IMR-90 (cell line): ENCODE data around the gene CA4. TPM values are rescaled to one million over a fixed set of nuclear protein-coding genes. Genes with fewer than 3 reads are reported as not detected.

Experiments used
- ATAC-seq: fragments of 200-7000 bp; cut with Tn5 transposase; 2 replicates; pipeline ENCODE4 v1.9.1; 2020; ENCODE audit warnings: low read depth, mild to moderate bottlenecking, moderate library complexity
- BruUV-seq: library from RNA; stranded (reverse); fragments of 400-500 nt; replicated peaks from 2 replicates; lab custom pipeline; 2021; lab: Mats Ljungman, UMichigan
- CTCF ChIA-PET: fragments of 300-600 bp; formaldehyde crosslinking; extraction: SDS; loops from one replicate; lab custom pipeline; 2021; ENCODE audit warnings: antibody characterized with exemption; lab: Yijun Ruan, JAX
- POLR2A ChIA-PET: fragments of 300-600 bp; sonication (Branson Sonifier 250); formaldehyde crosslinking; loops from one replicate; lab custom pipeline; 2022; ENCODE audit warnings: antibody characterized with exemption; ENCODE audit not compliant: unreplicated experiment; lab: Charles Lee
- DNase-seq: peaks from one replicate; pipeline ENCODE4 v3.0.0; 2013
- H2AFZ ChIP-seq: replicated peaks from 2 replicates; pipeline ENCODE3; 2013; ENCODE audit warnings: low read length, mild to moderate bottlenecking; ENCODE audit not compliant: poor library complexity
- H2AK5ac ChIP-seq: 2 replicates; pipeline ENCODE4 v1.6.1; 2013; ENCODE audit warnings: low read depth, low read length, inconsistent platforms
- H2AK9ac ChIP-seq: replicated peaks from 2 replicates; pipeline ENCODE3; 2013; ENCODE audit warnings: mild to moderate bottlenecking, low read depth, low read length, moderate library complexity; ENCODE audit not compliant: poor library complexity
- H2BK120ac ChIP-seq: 2 replicates; pipeline ENCODE4 v1.6.1; 2013; ENCODE audit warnings: low read depth, low read length, inconsistent platforms
- H2BK15ac ChIP-seq: 3 replicates; pipeline ENCODE4 v1.6.1; 2013; ENCODE audit warnings: low read depth, low read length, inconsistent platforms
- H2BK20ac ChIP-seq: 2 replicates; pipeline ENCODE4 v1.6.1; 2013; ENCODE audit warnings: low read depth, mild to moderate bottlenecking, inconsistent platforms, low read length, moderate library complexity
- H2BK5ac ChIP-seq: 2 replicates; pipeline ENCODE4 v1.6.1; 2013; ENCODE audit warnings: mild to moderate bottlenecking, low read depth, low read length, inconsistent platforms; ENCODE audit not compliant: poor library complexity, severe bottlenecking
- H3K14ac ChIP-seq: replicated peaks from 2 replicates; pipeline ENCODE4 v1.6.1; 2013; ENCODE audit warnings: low read depth, low read length, inconsistent platforms
- H3K18ac ChIP-seq: 2 replicates; pipeline ENCODE4 v1.6.1; 2013; ENCODE audit warnings: low read depth, low read length, control low read depth
- H3K23ac ChIP-seq: 2 replicates; pipeline ENCODE4 v1.6.1; 2013; ENCODE audit warnings: low read depth, low read length, inconsistent platforms
- H3K27ac ChIP-seq: 2 replicates; pipeline ENCODE4 v1.5.1; 2013; ENCODE audit warnings: mild to moderate bottlenecking, control low read depth, low read length; ENCODE audit not compliant: insufficient read depth
- H3K27me3 ChIP-seq: 2 replicates; pipeline ENCODE4 v1.6.1; 2013; ENCODE audit warnings: low read length; ENCODE audit not compliant: control insufficient read depth, insufficient read depth
- H3K36me3 ChIP-seq: 2 replicates; pipeline ENCODE4 v1.6.1; 2013; ENCODE audit warnings: low read length, mixed read lengths; ENCODE audit not compliant: control insufficient read depth, insufficient read depth
- H3K4ac ChIP-seq: 2 replicates; pipeline ENCODE4 v1.6.1; 2013; ENCODE audit warnings: low read depth, low read length, inconsistent platforms
- H3K4me1 ChIP-seq: 2 replicates; pipeline ENCODE4 v1.6.1; 2013; ENCODE audit warnings: low read length, mixed read lengths; ENCODE audit not compliant: control insufficient read depth, insufficient read depth
- H3K4me2 ChIP-seq: 2 replicates; pipeline ENCODE4 v1.6.1; 2013; ENCODE audit warnings: low read depth, mild to moderate bottlenecking, control low read depth, low read length, moderate library complexity
- H3K4me3 ChIP-seq: 2 replicates; pipeline ENCODE4 v1.5.1; 2013; ENCODE audit warnings: low read depth, mild to moderate bottlenecking, control low read depth, low read length, moderate library complexity; ENCODE audit not compliant: insufficient read depth
- H3K56ac ChIP-seq: 2 replicates; pipeline ENCODE4 v1.6.1; 2013; ENCODE audit warnings: low read length, inconsistent platforms; ENCODE audit not compliant: insufficient read depth; ENCODE audit errors: extremely low read depth
- H3K79me1 ChIP-seq, 2 experiments: 2 replicates each; pipeline ENCODE4 v1.6.1; 2013; ENCODE audit warnings: low read length in 2 of 2, inconsistent platforms in 1 of 2, low read depth in 1 of 2
- H3K9ac ChIP-seq: 2 replicates; pipeline ENCODE4 v1.6.1; 2013; ENCODE audit warnings: low read depth, low read length, control low read depth
- H3K9me1 ChIP-seq: 2 replicates; pipeline ENCODE4 v1.6.1; 2013; ENCODE audit warnings: low read length, inconsistent platforms; ENCODE audit not compliant: insufficient read depth
- H3K9me3 ChIP-seq: 2 replicates; pipeline ENCODE4 v1.6.1; 2013; ENCODE audit warnings: low read length; ENCODE audit not compliant: control insufficient read depth, insufficient read depth
- H4K20me1 ChIP-seq: 2 replicates; pipeline ENCODE4 v1.6.1; 2013; ENCODE audit warnings: low read length, inconsistent platforms; ENCODE audit not compliant: insufficient read depth
- H4K5ac ChIP-seq: 2 replicates; pipeline ENCODE4 v1.6.1; 2013; ENCODE audit warnings: mild to moderate bottlenecking, low read depth, low read length, control low read depth
- H4K8ac ChIP-seq, 2 experiments: 2 replicates each; pipeline ENCODE4 v1.6.1; 2013; ENCODE audit warnings: low read depth in 2 of 2, low read length in 2 of 2, control low read depth in 1 of 2, inconsistent platforms in 1 of 2
- H4K91ac ChIP-seq: 2 replicates; pipeline ENCODE4 v1.6.1; 2013; ENCODE audit warnings: low read depth, low read length, inconsistent platforms; ENCODE audit not compliant: insufficient read depth
- BHLHE40 ChIP-seq: fragments of 150-350 bp; IDR thresholded peaks from 2 replicates; pipeline ENCODE4 v1.6.1; 2016; ENCODE audit warnings: mild to moderate bottlenecking, low read depth, low read length
- CEBPB ChIP-seq: IDR thresholded peaks from 2 replicates; pipeline ENCODE4 v1.6.1; 2012; ENCODE audit warnings: low read depth, low read length, improper control_type of control experiment
- CHD1 ChIP-seq: IDR thresholded peaks from 2 replicates; pipeline ENCODE4 v1.6.1; 2012; ENCODE audit warnings: low read depth, low read length, improper control_type of control experiment
- CTCF ChIP-seq: conservative IDR thresholded peaks from 2 replicates; pipeline ENCODE4 v1.5.1; 2012; ENCODE audit warnings: mild to moderate bottlenecking, low read depth, low read length, improper control_type of control experiment
- ELK1 ChIP-seq: fragments of 150-350 bp; IDR thresholded peaks from 2 replicates; pipeline ENCODE4 v1.6.1; 2016; ENCODE audit warnings: low read depth, mild to moderate bottlenecking, low read length, moderate library complexity, borderline replicate concordance
- FOS ChIP-seq: fragments of 150-350 bp; IDR thresholded peaks from 2 replicates; pipeline ENCODE4 v1.6.1; 2016; ENCODE audit warnings: low read depth, low read length
- MAFK ChIP-seq: IDR thresholded peaks from 2 replicates; pipeline ENCODE4 v1.6.1; 2012; ENCODE audit warnings: low read depth, low read length, improper control_type of control experiment
- MAZ ChIP-seq: IDR thresholded peaks from 2 replicates; pipeline ENCODE4 v1.6.1; 2012; ENCODE audit warnings: low read depth, mild to moderate bottlenecking, low read length, improper control_type of control experiment, moderate library complexity, borderline replicate concordance
- MXI1 ChIP-seq: IDR thresholded peaks from 2 replicates; pipeline ENCODE4 v1.6.1; 2012; ENCODE audit warnings: low read depth, mild to moderate bottlenecking, low read length, moderate library complexity, borderline replicate concordance
- NFE2L2 ChIP-seq: fragments of 150-350 bp; IDR thresholded peaks from 2 replicates; pipeline ENCODE4 v1.6.1; 2016; ENCODE audit warnings: low read depth, mild to moderate bottlenecking, low read length
- POLR2A ChIP-seq: IDR thresholded peaks from 2 replicates; pipeline ENCODE4 v1.6.1; 2012; ENCODE audit warnings: mild to moderate bottlenecking, low read depth, low read length
- RAD21 ChIP-seq: IDR thresholded peaks from 2 replicates; pipeline ENCODE4 v1.6.1; 2012; ENCODE audit warnings: low read length, improper control_type of control experiment
- RCOR1 ChIP-seq: IDR thresholded peaks from 2 replicates; pipeline ENCODE4 v1.6.1; 2012; ENCODE audit warnings: mild to moderate bottlenecking, low read length, improper control_type of control experiment; ENCODE audit not compliant: insufficient replicate concordance
- RFX5 ChIP-seq: IDR thresholded peaks from 2 replicates; pipeline ENCODE4 v1.8.0; 2012; ENCODE audit warnings: low read depth, mild to moderate bottlenecking, low read length, moderate library complexity
- SMC3 ChIP-seq: fragments of 150-350 bp; IDR thresholded peaks from 2 replicates; pipeline ENCODE4 v1.6.1; 2016; ENCODE audit warnings: low read depth, mild to moderate bottlenecking, antibody characterized with exemption, low read length, moderate library complexity
- USF2 ChIP-seq: fragments of 150-350 bp; IDR thresholded peaks from 2 replicates; pipeline ENCODE4 v1.6.1; 2017; ENCODE audit warnings: mild to moderate bottlenecking, antibody characterized with exemption, low read length, low read depth
- WGBS, 2 experiments: methylation state at CpG; one replicate each; pipeline versions ENCODE4 v1.1.5 to v1.1.7; 2013; ENCODE audit warnings: missing lambda C conversion rate in 2 of 2; ENCODE audit not compliant: insufficient read length in 1 of 2; ENCODE audit errors: extremely low coverage in 2 of 2; 5-methylcytosine and 5-hydroxymethylcytosine counted together
- dilution Hi-C: fragments of 300-500 bp; cut with HindIII; formaldehyde crosslinking; loops from one replicate; pipeline ENCODE4 v1.14.3; 2018; ENCODE audit warnings: low sequenced_read_pairs; ENCODE audit not compliant: unreplicated experiment
- in situ Hi-C: fragments of 300-500 bp; cut with MboI; formaldehyde crosslinking; loops from 3 replicates; pipeline ENCODE4 v1.14.3; 2019; ENCODE audit warnings: low sequenced_read_pairs, inconsistent platforms, mixed read lengths
- intact Hi-C: fragments of 100-400 bp; cut with micrococcal nuclease; formaldehyde crosslinking; loops from 2 replicates; pipeline ENCODE4 v1.10.0; 2022
- polyA plus RNA-seq, 3 experiments: library from polyadenylated mRNA; depleted of rRNA; stranded (reverse); fragments of >200 nt; gene quantifications; 2 replicates each; pipeline ENCODE4 v1.2.3, GENCODE V29; 2012; ENCODE audit warnings: low replicate concordance in 1 of 3
- total RNA-seq: library from RNA; depleted of rRNA; stranded (reverse); fragments of >200 nt; gene quantifications from 2 replicates; pipeline ENCODE4 v1.2.3, GENCODE V29; 2012

The CA4 gene
- total and polyA plus RNA-seq, 2 of the 4 experiments (the other 2 are of a cell fraction) = not detected

- DNase-seq (no peak), ATAC-seq (peak; percentile 8)
- Histone ChIP-seq H2BK120ac (no peak overlapping the region), H3K9ac (no peak overlapping the region), H2AFZ (no peak overlapping the region), H4K5ac (no peak overlapping the region), H4K91ac (no peak overlapping the region), H2BK20ac (no peak overlapping the region), H2BK15ac (no peak overlapping the region), H3K27ac (no peak overlapping the region), H3K79me1 (no peaks in the 10 kb centered on the region), H3K27me3 (peaks cover 9% of the 10 kb centered on the region), H2AK5ac (no peak overlapping the region), H4K8ac (no peak overlapping the region), H3K4me1 (peaks cover 8% of the 10 kb centered on the region), H3K4me3 (no peak overlapping the region), H3K18ac (no peak overlapping the region), H3K14ac (no peak overlapping the region), H3K4me2 (no peak overlapping the region), H2AK9ac (no peak overlapping the region), H3K9me1 (peaks cover 13% of the 10 kb centered on the region), H4K20me1 (no peaks in the 10 kb centered on the region), H3K56ac (no peak overlapping the region), H3K23ac (no peak overlapping the region), H2BK5ac (no peak overlapping the region), H3K9me3 (no peaks in the 10 kb centered on the region), H3K36me3 (no peaks in the 10 kb centered on the region; the same call in 1 of the 2 replicates), H3K4ac (no peak overlapping the region)
- in situ Hi-C loops = no loop called here
- ChIA-PET POLR2A (no interaction called here), CTCF (no interaction called here)
- BruUV-seq = no TSS peak
- intact Hi-C loops = no loop called here
- dilution Hi-C loops = no loop called here
- no peak for TF ChIP-seq RCOR1
- no peak for TF ChIP-seq FOS
- no peak for TF ChIP-seq ELK1
- no peak for TF ChIP-seq SMC3
- TF ChIP-seq CEBPB = no peak
- no peak for TF ChIP-seq USF2
- no peak for TF ChIP-seq POLR2A
- TF ChIP-seq MXI1 = no peak
- TF ChIP-seq RFX5 = no peak
- TF ChIP-seq MAFK = no peak
- no peak for TF ChIP-seq CTCF
- no peak for TF ChIP-seq MAZ
- TF ChIP-seq BHLHE40 = no peak
- no peak for TF ChIP-seq CHD1
- no peak for TF ChIP-seq RAD21
- TF ChIP-seq NFE2L2 = no peak
- 93% methylated on average over 2 of the region's 11 CpGs; no CpG with 5 or more reads in 1 of the 2 experiments for WGBS, 2 experiments
Measured at GRCh38 chr17:60167065-60167741, 17.4 kb downstream of the CA4 start.
